Measurements from ENCODE around the gene CFAP20DC. TPM values are rescaled to one million over a fixed set of nuclear protein-coding genes. Genes with fewer than 3 reads are reported as not detected.
"Not testable (repeated sequence)": the region's sequence is repeated elsewhere in the genome, so short reads cannot be mapped to it uniquely, and the experiment has no call there.

The CFAP20DC gene
- total RNA-seq, 2 donors from 2014 or later, result 0.33 to 1.0 TPM

- TF ChIP-seq CTCF (IDR thresholded peaks at IDR 0.05), result no peak
- H3K27me3 ChIP-seq, result no peaks in the 10 kb centered on the region
- no peaks in the 10 kb centered on the region for H3K36me3 ChIP-seq (replicated peaks in 1 of 2; ENCODE audit: insufficient read depth in 1 of 2, low read depth in 2 of 2)
- 86 to 92% methylated on average over 2 of the region's 2 CpGs for WGBS, 2 donors
- H3K4me1 ChIP-seq, result peaks cover 5% of the 10 kb centered on the region
- H3K4me3 ChIP-seq, result no peak overlapping the region
- DNase-seq (no peak), ATAC-seq (no peak)
- H3K9me3 ChIP-seq, result no peaks in the 10 kb centered on the region
- intact Hi-C loops (cut with DNase I), result no loop called here
- peak overlapping the region in 1 of 4 donors; percentile 29 for H3K27ac ChIP-seq
These were observed 343.2 kb downstream of the CFAP20DC start for GRCh38 chr3:58706395-58707167.

GRCh38 chr3:58704745-58705144 is 345.1 kb downstream of the CFAP20DC start:
- Histone ChIP-seq H3K27me3 (no peaks in the 10 kb centered on the region), H3K9me3 (no peaks in the 10 kb centered on the region), H3K4me3 (no peak overlapping the region), H3K4me1 (peaks cover 5% of the 10 kb centered on the region), H3K27ac (peak overlapping the region in 1 of 4 donors; percentile 30), H3K36me3 (replicated peaks in 1 of 2; ENCODE audit: insufficient read depth in 1 of 2, low read depth in 2 of 2) (no peaks in the 10 kb centered on the region)
- TF ChIP-seq POLR2A (IDR thresholded peaks at IDR 0.05) (no peak), CTCF (IDR thresholded peaks at IDR 0.05) (no peak)
- DNase-seq (no peak), ATAC-seq (no peak)
- intact Hi-C loops (cut with DNase I), result no loop called here
- WGBS, 2 donors, result 35 to 47% methylated on average over 2 of the region's 2 CpGs

GRCh38 chr3:58704304-58704703 is 345.5 kb downstream of the CFAP20DC start:
- H3K4me3 ChIP-seq; H3K27me3 ChIP-seq; H3K4me1 ChIP-seq; ATAC-seq; intact Hi-C loops (cut with DNase I); H3K9me3 ChIP-seq; DNase-seq; H3K36me3 ChIP-seq (replicated peaks in 1 of 2; ENCODE audit: insufficient read depth in 1 of 2, low read depth in 2 of 2): not testable (repeated sequence)
- H3K27ac ChIP-seq, result peak overlapping the region in 1 of 4 donors; percentile 30
- 91 to 92% methylated on average over 2 of the region's 2 CpGs for WGBS, 2 donors

- no peak for ATAC-seq
- TF ChIP-seq POLR2A (IDR thresholded peaks at IDR 0.05), result no peak
- no peak for TF ChIP-seq CTCF (IDR thresholded peaks at IDR 0.05)
- H3K4me1 ChIP-seq, result peaks cover 6% of the 10 kb centered on the region
- no peak for DNase-seq
- intact Hi-C loops (cut with DNase I), result no loop called here
- no peaks in the 10 kb centered on the region for H3K9me3 ChIP-seq
- H3K27ac ChIP-seq, result no peak overlapping the region
- no peaks in the 10 kb centered on the region for H3K36me3 ChIP-seq (replicated peaks in 1 of 2; ENCODE audit: insufficient read depth in 1 of 2, low read depth in 2 of 2)
- no peaks in the 10 kb centered on the region for H3K27me3 ChIP-seq
- H3K4me3 ChIP-seq, result no peak overlapping the region
These were observed 351.6 kb downstream of the CFAP20DC start for GRCh38 chr3:58698246-58698645.

- H3K4me1 ChIP-seq, result peaks cover 6% of the 10 kb centered on the region
- intact Hi-C loops (cut with DNase I), result no loop called here
- DNase-seq, result no peak
These were observed 352.3 kb downstream of the CFAP20DC start for GRCh38 chr3:58697561-58697960.

GRCh38 chr3:58696813-58697212 is 353.0 kb downstream of the CFAP20DC start:
- DNase-seq; H3K4me1 ChIP-seq; ATAC-seq; H3K4me3 ChIP-seq; H3K27ac ChIP-seq; intact Hi-C loops (cut with DNase I); H3K27me3 ChIP-seq; H3K36me3 ChIP-seq (replicated peaks in 1 of 2; ENCODE audit: insufficient read depth in 1 of 2, low read depth in 2 of 2); H3K9me3 ChIP-seq: not testable (repeated sequence)
- WGBS, 2 donors, result 77 to 80% methylated on average over 3 of the region's 3 CpGs

More at GRCh38 chr3:58697561-58697960, 352.3 kb downstream of the CFAP20DC start:
- Histone ChIP-seq H3K4me3 (no peak overlapping the region), H3K27ac (no peak overlapping the region), H3K27me3 (no peaks in the 10 kb centered on the region), H3K9me3 (no peaks in the 10 kb centered on the region), H3K36me3 (replicated peaks in 1 of 2; ENCODE audit: insufficient read depth in 1 of 2, low read depth in 2 of 2) (no peaks in the 10 kb centered on the region)
- TF ChIP-seq CTCF (IDR thresholded peaks at IDR 0.05) (no peak), POLR2A (IDR thresholded peaks at IDR 0.05) (no peak)
- ATAC-seq, result no peak
